Mononuclear cell (primary cell): ENCODE measurements around the gene CPS1. TPM values are rescaled to one million over a fixed set of nuclear protein-coding genes. Genes with fewer than 3 reads are reported as not detected.

Experiments used
- H3K27me3 ChIP-seq: 2 replicates; pipeline ENCODE4 v1.6.0; 2011; ENCODE audit warnings: low read length, control low read depth; ENCODE audit not compliant: insufficient read depth
- H3K4me1 ChIP-seq: 2 replicates; pipeline ENCODE4 v1.5.1; 2011; ENCODE audit warnings: mild to moderate bottlenecking, low read length, control low read depth; ENCODE audit not compliant: insufficient read depth
- H3K4me3 ChIP-seq: 2 replicates; pipeline ENCODE4 v1.5.1; 2011; ENCODE audit warnings: mild to moderate bottlenecking, low read length, moderate library complexity
- H3K9me3 ChIP-seq: 2 replicates; pipeline ENCODE4 v1.5.1; 2011; ENCODE audit warnings: low read depth, mild to moderate bottlenecking, control low read depth, low read length
- total RNA-seq: library from RNA; depleted of rRNA; stranded (reverse); fragments of >200 nt; gene quantifications from one replicate; pipeline ENCODE4 v1.2.3, GENCODE V29; 2012

CPS1 gene
- total RNA-seq, 1 donor: 0.42 TPM

GRCh38 chr2:210662560-210662959 is 106.2 kb downstream of the CPS1 start:
- no peak overlapping the region for H3K4me3 ChIP-seq
- no peaks in the 10 kb centered on the region for H3K27me3 ChIP-seq
- H3K4me1 ChIP-seq: no peaks in the 10 kb centered on the region
- no peaks in the 10 kb centered on the region for H3K9me3 ChIP-seq

- H3K4me3 ChIP-seq: no peak overlapping the region
- no peaks in the 10 kb centered on the region for H3K4me1 ChIP-seq
- H3K27me3 ChIP-seq: no peaks in the 10 kb centered on the region
- no peaks in the 10 kb centered on the region for H3K9me3 ChIP-seq
Observed at GRCh38 chr2:210663631-210664089, 107.3 kb downstream of the CPS1 start.

DNA sequence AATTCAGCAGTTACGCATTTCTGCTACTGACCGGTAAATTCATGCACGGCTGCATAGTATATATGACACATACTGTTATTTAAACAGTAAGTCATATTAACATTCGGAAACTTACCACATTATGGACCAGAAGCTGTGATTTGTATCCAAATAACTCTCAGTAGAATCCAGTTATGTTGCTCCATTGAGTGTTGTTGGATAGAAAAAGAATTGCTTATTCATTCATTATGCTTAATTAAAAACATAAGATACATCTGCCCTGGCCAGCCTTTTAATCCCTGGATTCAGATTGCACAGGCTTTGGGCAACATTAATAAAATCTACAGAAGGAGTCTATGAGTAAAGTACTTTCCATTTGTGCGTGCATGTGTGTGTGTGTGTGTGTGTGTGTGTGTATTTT is 111.3 kb downstream of the CPS1 start:
- Histone ChIP-seq H3K4me3 (no peak overlapping the region), H3K4me1 (no peaks in the 10 kb centered on the region), H3K9me3 (no peaks in the 10 kb centered on the region), H3K27me3 (no peaks in the 10 kb centered on the region)

DNA sequence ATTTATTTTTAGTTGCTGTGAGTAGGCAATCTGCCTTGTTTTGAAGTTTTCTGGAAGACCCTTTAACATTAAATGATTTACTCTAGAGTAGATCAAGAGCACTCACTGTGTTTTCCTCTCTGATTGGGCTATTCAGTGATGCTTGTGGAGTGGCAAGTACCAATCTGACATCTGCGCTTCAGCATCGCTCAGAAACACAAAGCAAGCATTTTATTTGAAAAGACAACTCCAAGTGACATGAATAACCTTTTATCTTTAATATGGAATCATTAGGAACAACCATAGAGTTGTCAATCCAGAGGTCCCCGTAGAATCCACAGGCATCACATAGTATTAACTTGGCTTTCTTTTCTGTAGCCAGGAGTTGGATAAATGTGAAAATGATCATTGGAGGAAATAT is 114.7 kb downstream of the CPS1 start:
- H3K9me3 ChIP-seq: no peaks in the 10 kb centered on the region
- no peaks in the 10 kb centered on the region for H3K4me1 ChIP-seq
- H3K27me3 ChIP-seq: no peaks in the 10 kb centered on the region
- no peak overlapping the region for H3K4me3 ChIP-seq

DNA sequence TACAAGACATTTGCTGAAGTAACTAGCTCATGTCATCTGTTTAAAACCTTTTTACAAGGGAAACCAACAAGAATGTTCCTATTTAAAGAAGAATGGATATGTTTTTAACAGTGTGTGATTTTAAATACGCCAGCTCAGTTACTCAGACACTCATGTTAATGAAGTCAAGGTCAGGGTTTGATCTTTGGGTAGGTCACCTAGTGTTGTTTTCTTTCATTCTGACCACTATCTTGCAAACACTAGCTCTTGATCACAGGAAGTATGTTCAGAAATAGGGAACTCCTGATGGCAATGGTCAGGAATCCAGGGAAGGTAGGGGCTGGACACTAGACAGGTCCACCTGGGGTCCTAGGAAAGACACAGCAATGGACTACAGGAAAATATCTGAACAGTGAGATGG is 116.7 kb downstream of the CPS1 start:
- no peak overlapping the region for H3K4me3 ChIP-seq
- H3K27me3 ChIP-seq: no peaks in the 10 kb centered on the region
- H3K9me3 ChIP-seq: no peaks in the 10 kb centered on the region
- H3K4me1 ChIP-seq: no peaks in the 10 kb centered on the region

- H3K27me3 ChIP-seq: no peaks in the 10 kb centered on the region
- no peaks in the 10 kb centered on the region for H3K4me1 ChIP-seq
- no peak overlapping the region for H3K4me3 ChIP-seq
- H3K9me3 ChIP-seq: no peaks in the 10 kb centered on the region
Observed at GRCh38 chr2:210676067-210676466, 119.7 kb downstream of the CPS1 start.

- H3K27me3 ChIP-seq: no peaks in the 10 kb centered on the region
- no peak overlapping the region for H3K4me3 ChIP-seq
- H3K4me1 ChIP-seq: no peaks in the 10 kb centered on the region
- H3K9me3 ChIP-seq: no peaks in the 10 kb centered on the region
Observed at GRCh38 chr2:210681491-210681890, 125.1 kb downstream of the CPS1 start.

DNA sequence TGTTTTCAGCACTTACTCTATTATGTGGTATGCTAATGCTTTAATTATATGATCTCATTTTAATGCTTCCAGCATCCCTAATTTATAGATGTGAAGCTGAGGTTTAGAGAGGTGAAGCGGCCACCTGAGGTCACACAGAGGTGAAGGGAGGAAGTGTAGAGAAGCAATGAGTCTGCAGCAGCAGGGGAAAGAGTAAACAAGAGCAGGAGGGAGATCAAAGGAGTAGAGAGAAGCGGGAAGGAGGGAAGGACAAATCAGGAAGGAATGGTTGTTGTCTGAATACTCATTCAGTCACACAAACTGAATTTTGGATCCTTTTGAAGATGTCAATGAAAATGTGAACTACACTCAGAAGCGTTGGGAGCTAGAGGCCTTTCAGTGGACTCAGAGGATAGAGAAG is 130.0 kb downstream of the CPS1 start:
- H3K4me1 ChIP-seq: no peaks in the 10 kb centered on the region
- H3K27me3 ChIP-seq: no peaks in the 10 kb centered on the region
- no peak overlapping the region for H3K4me3 ChIP-seq
- no peaks in the 10 kb centered on the region for H3K9me3 ChIP-seq

- Histone ChIP-seq H3K4me3 (no peak overlapping the region), H3K9me3 (no peaks in the 10 kb centered on the region), H3K27me3 (no peaks in the 10 kb centered on the region)
Observed at GRCh38 chr2:210687786-210688470, 131.5 kb downstream of the CPS1 start.

DNA sequence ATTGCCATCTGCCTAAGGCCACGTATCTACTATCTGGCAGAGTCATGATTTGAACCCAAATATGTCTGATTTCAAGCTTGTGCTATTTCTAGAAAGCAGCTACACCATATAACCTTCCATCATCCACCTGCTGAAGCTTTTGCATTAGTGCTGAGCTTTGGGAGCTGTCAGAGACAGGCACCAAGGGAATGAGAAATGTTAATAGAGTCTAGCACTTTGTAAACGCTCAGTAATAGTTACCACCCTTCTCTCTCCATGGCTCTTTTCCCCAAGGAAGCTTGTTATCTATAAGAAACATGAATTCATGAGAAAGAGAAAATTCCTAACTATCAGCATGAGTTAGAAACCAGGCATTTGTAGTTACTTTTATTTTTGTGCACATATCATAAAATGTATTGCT is 151.5 kb downstream of the CPS1 start:
- Histone ChIP-seq H3K4me3 (no peak overlapping the region), H3K27me3 (no peaks in the 10 kb centered on the region), H3K9me3 (no peaks in the 10 kb centered on the region), H3K4me1 (no peaks in the 10 kb centered on the region)

More at GRCh38 chr2:210687786-210688470, 131.5 kb downstream of the CPS1 start:
- no peaks in the 10 kb centered on the region for H3K4me1 ChIP-seq

GRCh38 chr2:210713122-210713521 is 156.7 kb downstream of the CPS1 start:
- Histone ChIP-seq H3K27me3 (no peaks in the 10 kb centered on the region), H3K9me3 (no peaks in the 10 kb centered on the region), H3K4me1 (no peaks in the 10 kb centered on the region), H3K4me3 (no peak overlapping the region)

- no peaks in the 10 kb centered on the region for H3K9me3 ChIP-seq
- no peaks in the 10 kb centered on the region for H3K4me1 ChIP-seq
- H3K27me3 ChIP-seq: no peaks in the 10 kb centered on the region
- no peak overlapping the region for H3K4me3 ChIP-seq
Observed at GRCh38 chr2:210715560-210716082, 159.2 kb downstream of the CPS1 start.

DNA sequence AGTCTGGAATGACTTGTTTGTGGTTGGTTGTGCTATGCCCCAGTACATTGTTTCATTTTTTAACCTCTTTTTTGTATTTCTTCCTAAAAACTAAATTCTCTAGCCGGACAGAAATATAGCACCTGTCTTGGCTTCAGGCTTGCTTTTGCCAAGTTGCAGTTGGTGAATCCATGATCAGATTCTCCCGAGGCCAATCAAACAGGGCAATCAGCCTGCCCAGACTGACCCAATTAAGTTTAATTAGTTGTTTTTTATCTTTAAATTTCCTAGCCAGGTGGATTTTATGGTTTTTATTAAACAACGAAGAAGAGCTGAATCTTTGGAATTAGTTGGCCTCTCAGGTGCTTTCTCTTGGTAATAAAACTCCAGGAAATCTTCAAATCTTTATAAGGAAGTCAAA is 162.1 kb downstream of the CPS1 start:
- Histone ChIP-seq H3K27me3 (no peaks in the 10 kb centered on the region), H3K4me1 (no peaks in the 10 kb centered on the region), H3K4me3 (no peak overlapping the region), H3K9me3 (no peaks in the 10 kb centered on the region)

- Histone ChIP-seq H3K27me3 (no peaks in the 10 kb centered on the region), H3K4me1 (no peaks in the 10 kb centered on the region), H3K9me3 (no peaks in the 10 kb centered on the region), H3K4me3 (no peak overlapping the region)
Observed at GRCh38 chr2:210722092-210722491, 165.7 kb downstream of the CPS1 start.

DNA sequence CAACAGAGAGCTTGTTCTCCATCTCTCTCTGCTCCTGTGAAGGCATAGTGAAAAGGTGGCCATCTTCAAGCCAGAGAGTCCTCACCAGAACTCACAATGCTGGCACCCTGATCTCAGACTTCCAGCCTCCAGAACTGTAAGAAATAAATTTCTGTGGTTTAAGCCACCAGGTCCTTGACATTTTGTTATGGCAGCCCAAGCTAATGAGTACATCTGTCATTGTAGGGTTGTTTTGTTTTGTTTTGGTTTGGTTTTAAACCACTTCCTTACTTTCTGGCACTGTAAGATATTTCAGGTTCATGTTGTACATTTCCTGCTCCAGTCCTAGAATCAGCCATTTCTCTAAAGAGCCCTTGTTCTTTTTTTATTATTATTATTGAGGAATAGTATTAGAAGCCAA is 171.2 kb downstream of the CPS1 start:
- Histone ChIP-seq H3K27me3 (no peaks in the 10 kb centered on the region), H3K9me3 (peaks cover 7% of the 10 kb centered on the region), H3K4me1 (no peaks in the 10 kb centered on the region), H3K4me3 (no peak overlapping the region)
